Umbilical cord (tissue), 2 donors: ENCODE measurements around the gene TMEM17. TPM values are rescaled to one million over a fixed set of nuclear protein-coding genes. Genes with fewer than 3 reads are reported as not detected.
A peak's percentile ranks its signal among the peaks of the same experiment; 100 is the strongest.
"Not testable (repeated sequence)": the region's sequence is repeated elsewhere in the genome, so short reads cannot be mapped to it uniquely, and the experiment has no call there.

Experiments used
- DNase-seq: peaks from one replicate; pipeline ENCODE4 v3.0.0-alpha.2; 2015; ENCODE audit warnings: low spot score
- total RNA-seq: library from RNA; depleted of rRNA; stranded (reverse); fragments of >200 nt; gene quantifications from one replicate; pipeline ENCODE4 v1.2.3, GENCODE V29; 2014; ENCODE audit warnings: low replicate concordance; ENCODE audit not compliant: insufficient read depth

TMEM17 gene, protein sequence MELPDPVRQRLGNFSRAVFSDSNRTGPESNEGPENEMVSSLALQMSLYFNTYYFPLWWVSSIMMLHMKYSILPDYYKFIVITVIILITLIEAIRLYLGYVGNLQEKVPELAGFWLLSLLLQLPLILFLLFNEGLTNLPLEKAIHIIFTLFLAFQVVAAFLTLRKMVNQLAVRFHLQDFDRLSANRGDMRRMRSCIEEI
- total RNA-seq, result 7.0 TPM

GRCh38 chr2:62505750-62506420 is at the start of gene TMEM17:
Gene TMEM17, minus strand, starts transcription at chr2:62506195. Its CDS starts 66 bp downstream, at chr2:62506129.
- peak; percentile 97 for DNase-seq

DNA sequence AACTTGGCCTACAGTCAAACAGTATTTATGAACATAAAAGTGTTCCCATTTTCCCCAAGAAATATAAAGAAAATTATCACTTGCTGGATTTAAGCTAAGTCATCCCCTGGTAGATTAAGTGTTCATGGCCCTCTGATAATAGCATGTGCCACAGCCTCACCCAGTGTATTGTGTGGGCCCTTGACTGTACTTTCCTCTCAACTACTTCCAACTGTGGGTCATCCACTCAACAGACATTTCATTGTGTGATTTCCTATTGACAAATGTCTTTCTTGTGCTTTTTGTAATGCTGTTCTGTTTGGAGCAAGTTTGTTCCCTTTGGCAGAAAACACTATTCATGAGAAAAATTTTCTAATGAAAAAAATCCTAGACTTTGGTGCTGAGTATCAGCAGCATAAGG is 48.4 kb upstream of the TMEM17 start:
- DNase-seq, result no peak

- DNase-seq, result no peak
Measured at GRCh38 chr2:62550461-62550860, 44.5 kb upstream of the TMEM17 start.

- DNase-seq, result no peak
Measured at GRCh38 chr2:62547854-62548253, 41.9 kb upstream of the TMEM17 start.

DNA sequence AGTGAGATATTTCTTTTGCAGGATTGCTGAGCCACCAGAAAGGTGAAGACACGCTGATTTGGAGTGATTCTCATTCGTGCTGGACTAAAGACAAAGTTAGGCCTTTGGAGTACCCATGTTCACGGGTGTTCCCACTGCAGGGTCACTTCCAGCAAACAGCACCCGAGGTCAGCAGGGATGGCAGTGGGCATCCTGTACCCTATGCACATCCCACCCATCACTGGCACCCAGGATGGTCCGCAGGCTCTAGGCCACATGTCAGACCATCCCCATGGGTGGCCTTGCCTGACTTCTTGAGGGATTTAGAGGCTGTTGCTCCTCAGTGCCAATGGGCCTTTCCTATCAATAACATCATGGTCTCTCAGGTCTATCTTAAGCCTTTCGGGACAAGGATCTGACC is 39.3 kb upstream of the TMEM17 start:
- no peak for DNase-seq

GRCh38 chr2:62540408-62541168 is 34.6 kb upstream of the TMEM17 start:
- DNase-seq, result no peak

DNA sequence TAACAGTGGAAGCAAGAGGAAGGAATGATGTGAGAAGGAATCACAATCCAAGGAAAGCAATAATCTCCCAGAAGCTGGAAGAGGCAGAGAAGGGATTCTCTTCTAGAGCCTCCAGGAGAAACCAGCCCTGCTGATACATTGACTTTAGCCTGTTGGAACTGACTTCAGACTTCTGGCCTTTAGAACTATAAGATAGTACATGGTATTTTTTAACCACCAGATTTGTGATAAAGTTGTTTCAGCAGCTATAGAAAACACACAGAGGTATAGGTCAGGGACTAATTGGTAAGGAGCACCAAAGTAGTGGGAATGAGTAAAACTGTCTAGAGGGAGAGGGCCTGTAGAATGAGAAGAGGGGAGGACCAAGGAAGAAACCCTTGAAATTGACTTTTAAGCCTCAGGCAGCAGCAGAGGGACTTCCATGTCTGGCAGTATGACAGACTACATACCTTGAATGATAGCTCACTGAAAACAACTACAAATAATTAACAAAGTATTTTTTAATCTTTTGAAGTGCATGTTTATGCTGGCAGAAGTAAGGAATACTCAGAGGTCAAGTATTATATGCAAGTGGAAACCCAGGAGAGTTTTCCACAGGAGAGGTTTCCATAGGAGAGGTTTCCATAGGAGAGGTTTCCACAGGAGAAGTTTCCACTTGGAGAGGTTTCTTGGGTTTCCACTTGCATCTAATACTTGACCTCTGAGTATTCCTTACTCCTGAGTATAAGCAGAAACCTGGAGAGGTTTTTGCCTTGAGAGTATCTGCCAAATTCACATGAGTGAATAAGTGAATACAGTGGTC is 33.8 kb upstream of the TMEM17 start:
- no peak for DNase-seq

DNA sequence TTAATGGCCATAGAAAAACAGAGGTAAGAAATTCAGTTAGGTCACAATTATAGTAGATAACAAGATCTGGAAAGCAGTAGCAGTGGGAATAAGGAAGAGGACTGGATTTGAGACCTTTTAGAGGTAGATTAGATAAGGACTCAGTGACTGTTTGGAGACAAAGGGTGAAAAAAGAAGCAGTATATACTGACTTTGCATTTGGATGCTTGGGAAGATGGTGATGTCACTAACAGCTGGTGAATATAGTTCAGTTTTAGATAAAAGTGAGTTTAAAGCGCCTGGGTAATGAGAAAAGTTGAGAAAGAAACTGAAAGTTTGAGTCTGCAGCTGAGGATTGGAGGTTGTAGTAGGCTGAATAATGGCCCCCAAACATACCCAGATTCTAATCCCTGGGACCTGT is 32.8 kb upstream of the TMEM17 start:
- no peak for DNase-seq

- DNase-seq, result no peak
Measured at GRCh38 chr2:62537814-62538213, 31.8 kb upstream of the TMEM17 start.

DNA sequence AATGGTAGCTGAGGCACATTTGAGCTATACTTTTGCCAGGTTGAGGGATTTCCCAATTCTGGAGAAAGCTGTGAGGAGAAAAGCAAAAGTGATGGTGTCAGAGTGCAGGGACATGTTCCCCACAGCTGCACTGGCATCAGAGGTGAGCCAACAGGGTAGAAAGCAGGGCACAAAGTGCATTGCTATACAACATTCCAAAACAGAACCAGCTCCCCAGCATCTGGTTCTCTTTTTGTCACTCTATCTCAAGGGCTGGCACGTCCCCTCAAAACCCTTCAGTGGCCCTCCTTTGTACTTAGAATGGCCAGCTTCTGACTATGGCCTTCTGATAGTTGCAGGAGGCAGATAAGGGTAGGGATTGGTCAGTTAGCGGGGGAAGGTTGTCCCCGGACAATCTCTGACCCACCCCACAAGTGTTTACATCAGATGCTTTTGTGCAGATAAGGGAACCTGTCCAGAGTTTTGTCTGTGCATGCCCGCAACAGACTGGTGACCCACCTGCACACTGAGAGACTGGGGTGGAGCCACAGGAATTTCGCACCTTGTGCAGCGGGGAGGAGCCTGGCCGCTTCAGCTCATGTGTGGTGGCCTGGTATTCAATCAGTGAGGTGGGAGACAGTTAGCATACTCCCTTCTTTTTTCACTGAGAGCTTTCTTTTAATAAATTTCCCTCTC is 31.0 kb upstream of the TMEM17 start:
- DNase-seq, result peak; percentile 36

GRCh38 chr2:62535521-62535920 is 29.5 kb upstream of the TMEM17 start:
- not testable (repeated sequence) for DNase-seq

GRCh38 chr2:62531594-62531993 is 25.6 kb upstream of the TMEM17 start:
- no peak for DNase-seq

GRCh38 chr2:62529758-62530157 is 23.8 kb upstream of the TMEM17 start:
- no peak for DNase-seq

- DNase-seq, result no peak
Measured at GRCh38 chr2:62527478-62528210, 21.6 kb upstream of the TMEM17 start.

- no peak for DNase-seq
Measured at GRCh38 chr2:62526531-62527381, 20.8 kb upstream of the TMEM17 start.

- no peak for DNase-seq
Measured at GRCh38 chr2:62525549-62526269, 19.7 kb upstream of the TMEM17 start.

DNA sequence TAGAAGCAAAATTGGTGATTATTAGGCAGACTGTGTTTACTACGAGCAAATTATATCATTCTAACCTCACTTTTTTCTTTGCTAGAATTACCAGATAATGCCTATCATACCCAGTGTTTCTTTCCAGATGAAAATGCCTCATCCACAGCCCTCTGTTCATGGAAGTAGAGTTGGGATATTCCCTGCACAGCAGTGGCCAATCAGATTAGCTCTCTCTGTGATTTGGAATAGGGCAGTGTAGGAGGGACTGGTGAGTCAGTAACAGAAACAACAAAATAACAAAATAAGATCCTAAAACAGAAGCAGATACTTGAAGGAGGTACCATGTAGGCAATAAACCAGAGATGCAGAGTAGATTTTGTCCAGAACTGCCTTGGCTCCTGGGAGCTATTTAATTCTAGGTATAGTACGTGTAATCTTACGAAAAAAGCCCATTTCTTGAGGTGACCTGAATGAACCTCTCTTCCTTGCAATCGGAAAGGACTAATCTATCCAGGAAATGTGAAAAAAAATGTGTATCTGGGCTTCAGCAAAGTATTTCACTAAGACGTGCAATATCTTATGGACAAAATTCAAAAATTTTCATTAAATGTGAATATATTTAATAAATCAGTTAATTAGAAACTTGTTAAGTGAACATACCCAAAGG is 18.4 kb upstream of the TMEM17 start:
- no peak for DNase-seq

GRCh38 chr2:62521061-62521460 is 15.1 kb upstream of the TMEM17 start:
- DNase-seq, result not testable (repeated sequence)
